GM12891 (cell line): Measurements from ENCODE around the gene CCDC88B.

Experiments
- DNase-seq: peaks from one replicate; pipeline ENCODE4 v3.0.0; 2011; ENCODE audit warnings: low spot score; ENCODE audit not compliant: insufficient read length
- FAIRE-seq: peaks from 2 replicates; lab custom pipeline; 2011; peaks lifted over from hg19 to GRCh38; lab: Jason Lieb, UNC
- PAX5 ChIP-seq: IDR thresholded peaks from 2 replicates; pipeline ENCODE4 v1.6.1; 2011; ENCODE audit warnings: low read length, moderate library complexity, mild to moderate bottlenecking; ENCODE audit not compliant: insufficient read depth, severe bottlenecking
- POLR2A ChIP-seq: IDR thresholded peaks from 2 replicates; pipeline ENCODE4 v1.6.1; 2011; ENCODE audit warnings: low read depth, low read length, control low read depth
- POLR2AphosphoS5 ChIP-seq: IDR thresholded peaks from 2 replicates; pipeline ENCODE4 v1.6.1; 2011; ENCODE audit warnings: low read depth, low read length, control low read depth
- POU2F2 ChIP-seq: IDR thresholded peaks from 2 replicates; pipeline ENCODE4 v1.6.1; 2011; ENCODE audit warnings: low read depth, mild to moderate bottlenecking, control low read depth, low read length, moderate library complexity
- SPI1 ChIP-seq: IDR thresholded peaks from 2 replicates; pipeline ENCODE4 v1.6.1; 2011; ENCODE audit warnings: low read depth, low read length, control low read depth
- TAF1 ChIP-seq: IDR thresholded peaks from 2 replicates; pipeline ENCODE4 v1.6.1; 2011; ENCODE audit warnings: low read depth, low read length, control low read depth

CCDC88B gene

DNA sequence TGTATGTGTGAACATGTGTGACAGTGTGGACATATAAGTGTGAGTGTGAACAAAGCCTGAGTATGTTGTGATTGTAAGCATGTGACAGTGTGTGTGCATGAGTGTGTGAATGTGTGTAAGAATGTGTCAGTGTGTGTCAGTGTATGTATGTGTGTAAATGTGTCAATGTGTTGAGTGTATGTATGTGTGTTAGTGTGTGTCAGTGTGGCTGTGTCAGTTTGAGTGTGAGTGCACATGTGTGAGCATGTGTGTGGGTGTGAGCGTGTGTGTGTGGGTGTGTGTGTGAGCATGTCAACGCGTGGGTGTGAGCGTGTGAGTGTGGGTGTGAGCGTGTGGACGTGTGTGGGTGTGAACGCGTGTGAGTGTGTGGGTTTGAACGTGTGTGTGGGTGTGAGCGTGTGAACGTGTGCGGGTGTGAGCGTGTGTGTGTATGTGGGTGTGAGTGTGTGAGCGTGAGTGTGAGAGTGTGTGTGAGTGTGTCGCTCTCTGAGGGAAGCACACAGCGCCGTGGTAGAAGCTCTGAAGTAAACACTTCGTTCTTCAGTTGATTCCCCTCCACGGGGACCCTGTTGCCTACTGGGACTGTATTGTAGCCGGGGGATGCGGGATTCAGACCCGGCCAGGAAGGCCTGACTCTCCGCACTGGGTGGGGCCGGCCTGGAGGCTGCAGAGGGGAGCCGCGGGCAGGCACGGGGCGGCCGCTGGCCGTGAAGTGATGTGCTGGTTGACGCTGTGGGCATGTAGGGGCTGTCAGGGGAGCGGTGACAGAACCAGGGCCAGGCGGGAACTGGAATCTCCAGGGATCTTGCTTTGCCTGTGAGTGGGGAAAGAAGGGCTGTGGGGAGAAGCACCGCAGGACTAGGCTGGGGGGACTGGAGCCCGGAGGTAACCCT, 40.1 kb downstream of the CCDC88B start:
- DNase-seq (no peak), FAIRE-seq (peak; percentile 58)
- TF ChIP-seq TAF1 (no peak), POU2F2 (no peak), SPI1 (no peak), PAX5 (no peak), POLR2AphosphoS5 (no peak), POLR2A (no peak)

DNA sequence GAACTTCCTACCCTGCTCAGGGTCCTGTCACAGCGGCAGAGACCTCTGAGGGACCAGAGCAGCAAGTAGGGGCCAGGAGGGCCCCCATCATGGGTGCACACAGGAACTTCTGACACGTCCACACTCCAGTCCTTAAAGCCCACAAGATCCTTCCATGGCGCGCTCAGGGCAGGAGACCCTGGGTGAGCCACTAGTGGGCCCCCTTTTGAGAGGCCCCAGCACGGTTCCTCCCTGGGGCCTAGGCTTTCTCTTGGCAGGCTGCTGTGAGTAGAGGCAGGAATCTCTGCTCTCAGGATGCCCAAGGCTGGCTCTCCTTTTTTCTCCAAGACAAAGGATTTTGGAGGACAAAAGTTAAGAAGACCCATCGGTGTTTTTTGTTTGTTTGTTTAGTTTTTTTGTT, 41.3 kb downstream of the CCDC88B start:
- DNase-seq (no peak), FAIRE-seq (no peak)
- TF ChIP-seq SPI1 (no peak), POLR2A (no peak), PAX5 (no peak), TAF1 (no peak), POU2F2 (no peak), POLR2AphosphoS5 (no peak)

DNA sequence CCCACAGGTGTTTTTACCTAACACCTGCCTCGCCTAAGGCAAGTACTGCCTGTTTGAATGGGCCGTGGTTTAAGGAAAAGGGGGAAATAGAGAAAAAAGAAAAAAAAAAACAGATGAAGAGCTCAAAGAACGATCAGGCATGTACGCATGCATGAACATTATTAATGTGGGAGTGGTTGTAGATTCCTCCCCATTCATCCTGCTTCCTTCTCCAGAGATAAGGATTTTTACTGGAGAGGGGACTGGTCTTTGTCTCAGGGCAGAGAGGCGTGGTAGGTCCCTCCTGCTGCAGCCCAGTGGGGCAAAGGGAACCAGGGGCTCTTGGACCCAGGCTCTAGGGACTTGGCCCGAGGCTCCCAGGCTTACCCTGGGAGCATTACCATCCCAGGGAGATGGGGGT, 42.0 kb downstream of the CCDC88B start:
- DNase-seq: no peak
- no peak for FAIRE-seq
- TF ChIP-seq PAX5 (no peak), SPI1 (no peak), POLR2AphosphoS5 (no peak), TAF1 (no peak), POU2F2 (no peak), POLR2A (no peak)

DNA sequence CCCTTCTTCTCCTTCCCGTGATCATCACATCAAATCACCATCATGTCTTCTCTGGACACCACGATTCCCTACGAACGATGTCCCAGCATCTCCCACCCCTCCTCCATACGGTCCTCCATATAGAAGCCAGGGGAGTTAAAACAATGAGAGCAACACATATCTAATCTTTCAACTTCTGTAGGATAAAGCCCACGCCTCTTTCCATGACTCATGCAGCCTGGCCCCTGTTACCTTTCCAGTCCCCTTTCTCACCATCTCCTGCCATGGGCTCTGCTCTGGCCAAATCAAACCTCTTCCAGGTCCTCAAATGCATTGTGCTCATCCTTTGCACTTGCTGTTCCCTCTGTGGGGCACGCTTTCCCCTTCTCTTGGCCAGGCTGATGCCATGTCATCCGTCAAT, 42.6 kb downstream of the CCDC88B start:
- no peak for TF ChIP-seq POLR2AphosphoS5
- no peak for TF ChIP-seq POLR2A
- TF ChIP-seq TAF1: no peak
- no peak for TF ChIP-seq POU2F2
- no peak for TF ChIP-seq SPI1
- TF ChIP-seq PAX5: no peak
- FAIRE-seq (no peak), DNase-seq (no peak)

DNA sequence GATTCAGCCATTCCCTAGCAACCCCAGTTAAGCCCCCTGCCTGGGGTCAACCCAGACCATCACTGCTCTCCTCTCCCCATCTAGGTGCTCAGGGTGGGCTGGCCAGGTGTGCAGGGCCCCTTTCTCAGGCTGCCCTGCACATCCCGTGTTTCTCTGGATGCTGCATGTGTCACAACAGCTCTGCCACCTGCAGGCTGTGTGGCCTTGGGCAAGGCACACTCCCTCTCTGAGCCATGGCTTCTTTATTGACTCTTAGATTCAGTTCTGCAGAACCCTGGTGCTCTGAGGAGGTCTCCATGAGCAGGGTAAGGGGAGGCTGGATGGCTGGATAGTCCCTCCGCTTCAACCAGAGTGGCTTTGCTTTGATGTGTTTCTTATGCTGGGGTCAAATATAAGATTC, 43.6 kb downstream of the CCDC88B start:
- DNase-seq (no peak), FAIRE-seq (no peak)
- TF ChIP-seq SPI1 (no peak), POLR2AphosphoS5 (no peak), PAX5 (no peak), TAF1 (no peak), POLR2A (no peak), POU2F2 (no peak)

DNA sequence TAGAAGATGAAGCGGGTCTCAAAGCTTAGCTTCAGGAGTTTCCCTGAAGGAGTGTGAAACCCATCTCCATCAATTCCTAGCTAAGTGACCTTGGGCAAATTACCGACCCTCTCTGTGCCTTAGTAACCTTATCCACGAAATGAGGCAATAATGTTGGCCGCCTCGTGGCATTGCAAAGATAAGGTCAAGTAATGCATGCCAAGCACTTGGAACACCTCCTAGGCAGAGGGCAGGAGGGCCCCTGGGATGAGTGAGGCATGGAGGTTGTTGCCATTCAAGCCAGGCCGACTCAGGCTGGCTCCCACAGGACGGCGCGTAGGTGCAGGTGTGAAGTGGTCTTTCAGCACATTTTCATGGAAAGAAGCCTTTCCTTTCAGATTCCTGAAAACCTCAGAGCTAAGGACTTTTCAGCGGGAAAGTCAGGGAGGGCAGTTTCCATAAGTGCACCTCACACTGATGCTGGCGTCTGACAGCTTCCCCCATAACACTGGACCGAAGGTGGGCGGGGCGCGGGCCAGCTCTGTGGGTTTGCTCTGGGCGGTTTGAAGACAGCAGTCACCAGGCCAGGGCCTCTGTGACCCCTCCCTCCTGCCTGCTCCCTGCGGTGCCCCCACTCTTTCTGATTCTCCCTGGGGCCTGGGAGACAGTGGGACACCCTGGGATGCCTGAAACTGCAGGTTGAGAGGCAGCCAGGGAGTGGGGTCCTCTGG, 44.2 kb downstream of the CCDC88B start:
- no peak for DNase-seq
- no peak for FAIRE-seq
- TF ChIP-seq PAX5: no peak
- TF ChIP-seq POU2F2: no peak
- TF ChIP-seq POLR2A: no peak

DNA sequence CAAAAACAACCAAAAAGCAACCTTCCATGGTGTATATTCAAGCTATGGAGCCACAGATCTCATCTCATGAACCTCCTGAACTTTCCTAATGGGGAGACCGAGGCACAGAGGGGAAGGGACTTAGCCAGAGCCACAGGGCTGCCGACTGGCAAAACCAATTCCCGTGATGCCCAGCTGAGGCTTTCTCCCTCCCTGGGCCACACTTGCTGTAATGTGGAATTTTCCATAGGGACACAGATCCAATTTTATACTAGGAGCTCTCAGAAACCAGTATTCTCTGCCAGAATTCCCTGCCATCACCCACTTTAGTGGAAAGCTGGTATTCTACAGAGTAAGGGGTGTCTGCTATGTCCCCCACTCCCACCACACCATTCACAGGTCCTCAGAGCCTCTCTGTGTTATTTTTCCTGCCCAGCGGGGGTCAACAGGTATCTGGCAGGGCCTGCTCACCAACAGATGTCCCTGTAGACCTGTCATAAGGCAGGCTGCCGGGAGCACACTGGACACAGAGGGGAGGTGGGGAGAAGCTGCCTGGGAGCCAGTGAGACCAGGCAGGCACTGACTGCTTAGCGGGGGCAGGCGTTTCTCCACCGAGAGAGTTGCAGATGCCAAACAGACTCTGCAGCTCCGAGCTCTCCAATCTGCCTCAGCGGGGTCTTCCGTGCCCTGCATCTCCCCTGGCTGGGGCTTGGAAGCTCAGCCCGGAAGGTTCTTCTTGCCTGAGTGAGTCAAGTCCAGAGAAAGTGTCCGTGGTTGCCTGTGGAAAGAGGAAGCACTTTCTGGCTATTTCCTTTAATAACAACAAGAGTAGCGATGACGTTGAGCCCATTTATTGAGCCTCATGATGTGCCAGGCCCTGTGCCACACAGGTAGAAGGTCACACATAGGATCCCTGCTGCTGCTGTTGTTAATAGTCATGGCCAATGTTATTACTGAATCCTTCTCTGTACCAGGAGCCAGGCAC, 45.3 kb downstream of the CCDC88B start:
- no peak for TF ChIP-seq SPI1
- no peak for TF ChIP-seq PAX5
- no peak for TF ChIP-seq POLR2A
- TF ChIP-seq POU2F2: no peak
- TF ChIP-seq TAF1: no peak
- no peak for FAIRE-seq
- no peak for DNase-seq

DNA sequence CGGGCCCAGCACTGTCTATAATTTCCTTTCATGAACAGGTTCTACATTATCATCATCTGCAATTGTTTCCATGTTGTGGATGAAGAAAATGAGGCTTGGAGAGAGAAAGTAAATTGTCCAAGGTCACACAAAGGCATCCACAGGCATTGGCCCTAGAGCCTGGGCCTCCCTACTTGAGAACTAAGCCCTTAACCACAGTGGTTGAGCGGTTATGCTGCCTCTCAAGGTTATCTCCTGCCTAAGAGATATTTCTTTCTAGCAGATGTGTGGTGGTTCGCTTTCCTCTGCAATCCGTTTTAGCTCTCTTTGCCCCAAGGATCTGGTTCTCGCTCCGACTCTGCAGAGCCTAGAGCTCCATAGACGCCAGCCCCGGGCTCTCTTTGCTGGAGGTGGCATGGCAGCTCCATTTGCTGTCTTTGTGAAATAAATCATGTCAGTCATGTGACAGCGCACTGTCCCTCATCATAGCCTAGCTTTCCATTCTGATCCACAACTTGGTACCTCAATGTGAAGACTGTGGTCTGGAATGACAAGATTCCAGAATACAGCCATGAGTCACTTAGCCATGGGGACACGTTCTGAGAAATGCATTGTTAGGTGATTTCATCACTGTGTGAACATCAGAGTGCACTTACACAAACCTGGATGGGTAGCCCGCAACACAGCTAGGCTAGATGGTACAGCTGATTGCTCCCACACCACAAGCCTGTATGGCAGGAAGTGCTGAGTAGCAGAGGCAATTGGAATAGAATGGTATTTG, 46.1 kb downstream of the CCDC88B start:
- DNase-seq (no peak), FAIRE-seq (no peak)
- TF ChIP-seq POLR2AphosphoS5 (no peak), TAF1 (no peak), POU2F2 (no peak), PAX5 (no peak), SPI1 (no peak)

DNA sequence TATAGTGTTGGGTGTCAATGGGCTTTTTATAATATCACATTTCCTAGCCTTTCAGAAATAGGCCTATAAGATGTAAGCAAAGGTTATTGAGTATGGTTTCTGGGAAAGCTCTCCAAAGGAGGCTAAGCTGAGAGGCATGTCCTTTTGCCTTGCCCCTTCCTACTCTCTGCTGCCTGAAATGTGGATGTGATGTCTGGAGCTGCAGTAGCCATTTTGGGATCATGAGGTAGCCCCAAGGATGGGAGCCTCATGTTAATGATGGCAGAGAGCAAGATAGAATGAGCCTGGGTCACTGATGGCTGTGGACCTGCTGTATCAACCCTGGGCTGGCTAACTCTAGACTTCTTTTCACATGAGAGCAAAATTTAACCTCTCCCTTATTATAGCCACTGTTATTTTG, 47.9 kb downstream of the CCDC88B start:
- FAIRE-seq: no peak
- DNase-seq: no peak
- TF ChIP-seq PAX5: no peak
- TF ChIP-seq TAF1: no peak
- TF ChIP-seq POU2F2: no peak
- TF ChIP-seq SPI1: no peak
- TF ChIP-seq POLR2AphosphoS5: no peak
- TF ChIP-seq POLR2A: no peak
